Keratinocyte (primary cell): ENCODE measurements around the gene ALK. TPM values are rescaled to one million over a fixed set of nuclear protein-coding genes. Genes with fewer than 3 reads are reported as not detected.

Experiments
- DNase-seq: peaks from one replicate; pipeline ENCODE4 v3.0.0-alpha.2; 2011; ENCODE audit warnings: low read depth, missing footprints, low spot score
- FAIRE-seq: peaks from 2 replicates; lab custom pipeline; 2011; peaks lifted over from hg19 to GRCh38; lab: Jason Lieb, UNC
- H2AFZ ChIP-seq: 2 replicates; pipeline ENCODE4 v1.6.0; 2012; ENCODE audit warnings: low read length, control low read depth, inconsistent platforms; ENCODE audit not compliant: control insufficient read depth
- H3K27ac ChIP-seq: 2 replicates; pipeline ENCODE4 v1.5.1; 2011; ENCODE audit warnings: low read length; ENCODE audit not compliant: control insufficient read depth, insufficient read depth
- H3K27me3 ChIP-seq: 3 replicates; pipeline ENCODE4 v1.6.0; 2011; ENCODE audit warnings: low read length; ENCODE audit not compliant: control insufficient read depth, insufficient read depth; ENCODE audit errors: extremely low read depth
- H3K36me3 ChIP-seq, 2 experiments: 2 replicates in 1 of 2; 3 replicates in 1 of 2; pipeline ENCODE4 v1.5.1; 2011; ENCODE audit warnings: low read length in 2 of 2, mild to moderate bottlenecking in 1 of 2; ENCODE audit not compliant: control insufficient read depth in 2 of 2, insufficient read depth in 2 of 2; ENCODE audit errors: extremely low read depth in 1 of 2
- H3K4me1 ChIP-seq: 3 replicates; pipeline ENCODE4 v1.5.1; 2011; ENCODE audit warnings: low read length; ENCODE audit not compliant: control insufficient read depth, insufficient read depth; ENCODE audit errors: extremely low read depth
- H3K4me2 ChIP-seq: 3 replicates; pipeline ENCODE4 v1.6.0; 2011; ENCODE audit warnings: low read depth, low read length; ENCODE audit not compliant: control insufficient read depth, insufficient read depth; ENCODE audit errors: extremely low read depth
- H3K4me3 ChIP-seq, 3 experiments: fragments of 200-600 bp in 1 of 3; sonication (generic) in 1 of 3; 2 replicates in 2 of 3; 3 replicates in 1 of 3; pipeline ENCODE4 v1.5.1; 2011 to 2016; ENCODE audit warnings: low read length in 3 of 3, mild to moderate bottlenecking in 3 of 3, control low read depth in 2 of 3, inconsistent platforms in 1 of 3, low read depth in 1 of 3, mixed read lengths in 1 of 3, mixed run types in 1 of 3, moderate library complexity in 1 of 3; ENCODE audit not compliant: control insufficient read depth in 2 of 3, insufficient read depth in 2 of 3; ENCODE audit errors: extremely low read depth in 1 of 3
- H3K79me2 ChIP-seq: 2 replicates; pipeline ENCODE4 v1.6.0; 2012; ENCODE audit warnings: low read length; ENCODE audit not compliant: control insufficient read depth, insufficient read depth
- H3K9ac ChIP-seq: 3 replicates; pipeline ENCODE4 v1.6.0; 2011; ENCODE audit warnings: low read length; ENCODE audit not compliant: control insufficient read depth, insufficient read depth; ENCODE audit errors: extremely low read depth
- H3K9me1 ChIP-seq: 3 replicates; pipeline ENCODE4 v1.6.0; 2011; ENCODE audit warnings: low read length; ENCODE audit not compliant: control insufficient read depth, insufficient read depth; ENCODE audit errors: extremely low read depth
- H3K9me3 ChIP-seq: 2 replicates; pipeline ENCODE4 v1.5.1; 2012; ENCODE audit warnings: low read depth, low read length; ENCODE audit not compliant: control insufficient read depth
- H4K20me1 ChIP-seq: 3 replicates; pipeline ENCODE4 v1.6.0; 2011; ENCODE audit warnings: low read length; ENCODE audit not compliant: control insufficient read depth, insufficient read depth; ENCODE audit errors: extremely low read depth
- CTCF ChIP-seq, 3 experiments: IDR thresholded peaks in 1 of 3; conservative IDR thresholded peaks in 1 of 3; optimal IDR thresholded peaks in 1 of 3; 2 replicates in 2 of 3; 3 replicates in 1 of 3; pipeline versions ENCODE3 to v1.5.1; 2011; ENCODE audit warnings: low read length in 3 of 3, mild to moderate bottlenecking in 3 of 3, moderate library complexity in 2 of 3, control low read depth in 1 of 3, inconsistent platforms in 1 of 3; ENCODE audit not compliant: insufficient read depth in 2 of 3; ENCODE audit errors: extremely low read depth in 1 of 3
- EZH2 ChIP-seq: IDR thresholded peaks from one replicate; pipeline ENCODE4 v1.6.1; 2012; ENCODE audit warnings: inconsistent platforms, mild to moderate bottlenecking, low read length, moderate library complexity
- dilution Hi-C: fragments of 300-500 bp; cut with MboI; formaldehyde crosslinking; loops from one replicate; pipeline ENCODE4 v1.7.0; 2020; ENCODE audit warnings: low sequenced_read_pairs; ENCODE audit not compliant: extremely low pct_ligation_motif_present
- polyA plus RNA-seq, 5 experiments: library from polyadenylated mRNA; depleted of rRNA in 3 of 5; stranded (reverse) in 3 of 5; stranded (forward) in 1 of 5; unstranded in 1 of 5; fragments of >200 nt; gene quantifications; 1 replicate in 1 of 5; 2 replicates in 3 of 5; 3 replicates in 1 of 5; pipeline versions ENCODE4 v1.2.1 to v1.2.3, GENCODE V29; 2011 to 2012; ENCODE audit warnings: missing spikeins in 2 of 5, low read depth in 1 of 5, low replicate concordance in 1 of 5

Gene ALK
- polyA plus RNA-seq, 1 donor (not counting 4 experiments of a cell fraction or from before 2014, with no cell fraction given): not detected

- no peak for TF ChIP-seq CTCF (optimal IDR thresholded peaks at IDR 0.05 in 1 of 3, IDR thresholded peaks at IDR 0.05 in 1 of 3, conservative IDR thresholded peaks at IDR 0.05 in 1 of 3; ENCODE audit: extremely low read depth in 1 of 3, insufficient read depth in 2 of 3, low read length in 3 of 3)
- TF ChIP-seq EZH2: no peak
- no peak overlapping the region for H3K9ac ChIP-seq
- H3K4me2 ChIP-seq: no peak overlapping the region
- no peak overlapping the region for H3K4me3 ChIP-seq
- no peaks in the 10 kb centered on the region for H4K20me1 ChIP-seq
- H3K4me1 ChIP-seq: peaks cover 5% of the 10 kb centered on the region
- no peak overlapping the region for H3K27ac ChIP-seq
- no peaks in the 10 kb centered on the region for H3K9me3 ChIP-seq
- peaks cover 4% of the 10 kb centered on the region for H3K27me3 ChIP-seq
- no peaks in the 10 kb centered on the region for H3K36me3 ChIP-seq
- no peaks in the 10 kb centered on the region for H3K79me2 ChIP-seq
- H3K9me1 ChIP-seq: no peaks in the 10 kb centered on the region
- FAIRE-seq: no peak
- no peak overlapping the region for H2AFZ ChIP-seq
- dilution Hi-C loops: no loop called here
- DNase-seq: no peak
Measured at GRCh38 chr2:29236074-29236473, 685.3 kb downstream of the ALK start.

GRCh38 chr2:29235411-29235810, 686.0 kb downstream of the ALK start:
- Histone ChIP-seq H3K36me3 (no peaks in the 10 kb centered on the region), H3K4me3 (no peak overlapping the region), H3K27ac (no peak overlapping the region), H3K27me3 (peaks cover 4% of the 10 kb centered on the region), H4K20me1 (no peaks in the 10 kb centered on the region), H3K9me3 (no peaks in the 10 kb centered on the region), H3K79me2 (no peaks in the 10 kb centered on the region), H3K9me1 (no peaks in the 10 kb centered on the region), H2AFZ (no peak overlapping the region), H3K9ac (no peak overlapping the region), H3K4me1 (peaks cover 5% of the 10 kb centered on the region), H3K4me2 (no peak overlapping the region)
- no peak for DNase-seq
- FAIRE-seq: no peak
- TF ChIP-seq EZH2 (no peak), CTCF (optimal IDR thresholded peaks at IDR 0.05 in 1 of 3, IDR thresholded peaks at IDR 0.05 in 1 of 3, conservative IDR thresholded peaks at IDR 0.05 in 1 of 3; ENCODE audit: extremely low read depth in 1 of 3, insufficient read depth in 2 of 3, low read length in 3 of 3) (no peak)
- dilution Hi-C loops: no loop called here
